NOMO-1 (cell line): ENCODE measurements around the gene UNCX.
"Not testable (repeated sequence)": the region's sequence is repeated elsewhere in the genome, so short reads cannot be mapped to it uniquely, and the experiment has no call there.

Source experiments
- DNase-seq, 2 experiments: peaks; one replicate each; lab custom pipeline; 2025; ENCODE audit not compliant: unreplicated experiment in 2 of 2; lab: John Stamatoyannopoulos, UW

UNCX gene

GRCh38 chr7:1274121-1274875 is 41.6 kb downstream of the UNCX start:
- no peak for DNase-seq

- DNase-seq, result no peak
These were observed 42.3 kb downstream of the UNCX start for GRCh38 chr7:1274876-1275375.

- DNase-seq, result no peak
These were observed 43.0 kb downstream of the UNCX start for GRCh38 chr7:1275451-1276381.

- DNase-seq, result no peak
These were observed 44.0 kb downstream of the UNCX start for GRCh38 chr7:1276626-1277175.

- no peak for DNase-seq
These were observed 45.9 kb downstream of the UNCX start for GRCh38 chr7:1278543-1278942.

- no peak for DNase-seq
These were observed 46.4 kb downstream of the UNCX start for GRCh38 chr7:1279041-1279440.

- DNase-seq, result not testable (repeated sequence)
These were observed 47.2 kb downstream of the UNCX start for GRCh38 chr7:1279895-1280294.

GRCh38 chr7:1281068-1281467 is 48.4 kb downstream of the UNCX start:
- DNase-seq, result no peak

GRCh38 chr7:1282679-1283078 is 50.0 kb downstream of the UNCX start:
- no peak for DNase-seq

GRCh38 chr7:1283337-1283736 is 50.7 kb downstream of the UNCX start:
- DNase-seq, result no peak

- no peak for DNase-seq
These were observed 51.5 kb downstream of the UNCX start for GRCh38 chr7:1283941-1284742.

- no peak for DNase-seq
These were observed 52.2 kb downstream of the UNCX start for GRCh38 chr7:1284743-1285458.

- no peak for DNase-seq
These were observed 53.1 kb downstream of the UNCX start for GRCh38 chr7:1285556-1286301.
